Uterus (tissue), 2 donors: Measurements from ENCODE around the gene RAB8A.

Source experiments
- POLR2A ChIP-seq, 2 donors: fragments of 450-650 bp; IDR thresholded peaks; one replicate each; pipeline ENCODE4 v1.6.1; 2016; ENCODE audit warnings: antibody characterized with exemption in 2 of 2, mild to moderate bottlenecking in 1 of 2, moderate library complexity in 1 of 2
- TF ChIP-seq, protein P1 (sequence below), 4 experiments: fragments of 200-600 bp in 2 of 4; fragments of 450-650 bp in 2 of 4; sonication (generic) in 2 of 4; IDR thresholded peaks; one replicate each; pipeline ENCODE4 v1.5.1; 2016 to 2019; ENCODE audit warnings: antibody characterized with exemption in 4 of 4, mild to moderate bottlenecking in 2 of 4, moderate library complexity in 1 of 4

DNA sequence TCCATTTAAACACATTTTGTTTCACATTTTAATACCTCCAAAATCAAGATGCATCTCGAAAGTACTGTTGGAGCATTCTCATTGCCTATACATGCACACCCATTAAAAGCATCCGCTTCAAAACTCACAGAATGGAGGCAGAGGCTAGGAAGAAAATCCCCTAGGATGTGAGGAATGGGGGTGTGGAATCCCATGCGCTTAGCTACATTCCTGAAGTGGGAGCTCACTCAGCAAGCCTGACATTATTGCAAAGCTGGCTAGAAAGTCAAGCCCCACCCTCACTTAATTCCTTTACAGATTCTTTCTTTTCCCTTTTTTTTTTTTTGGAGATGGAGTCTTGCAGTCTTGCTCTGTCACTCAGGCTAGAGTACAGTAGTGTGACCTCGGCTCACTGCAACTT lies 68.9 kb downstream of the RAB8A start:
- TF ChIP-seq, protein P1, sequence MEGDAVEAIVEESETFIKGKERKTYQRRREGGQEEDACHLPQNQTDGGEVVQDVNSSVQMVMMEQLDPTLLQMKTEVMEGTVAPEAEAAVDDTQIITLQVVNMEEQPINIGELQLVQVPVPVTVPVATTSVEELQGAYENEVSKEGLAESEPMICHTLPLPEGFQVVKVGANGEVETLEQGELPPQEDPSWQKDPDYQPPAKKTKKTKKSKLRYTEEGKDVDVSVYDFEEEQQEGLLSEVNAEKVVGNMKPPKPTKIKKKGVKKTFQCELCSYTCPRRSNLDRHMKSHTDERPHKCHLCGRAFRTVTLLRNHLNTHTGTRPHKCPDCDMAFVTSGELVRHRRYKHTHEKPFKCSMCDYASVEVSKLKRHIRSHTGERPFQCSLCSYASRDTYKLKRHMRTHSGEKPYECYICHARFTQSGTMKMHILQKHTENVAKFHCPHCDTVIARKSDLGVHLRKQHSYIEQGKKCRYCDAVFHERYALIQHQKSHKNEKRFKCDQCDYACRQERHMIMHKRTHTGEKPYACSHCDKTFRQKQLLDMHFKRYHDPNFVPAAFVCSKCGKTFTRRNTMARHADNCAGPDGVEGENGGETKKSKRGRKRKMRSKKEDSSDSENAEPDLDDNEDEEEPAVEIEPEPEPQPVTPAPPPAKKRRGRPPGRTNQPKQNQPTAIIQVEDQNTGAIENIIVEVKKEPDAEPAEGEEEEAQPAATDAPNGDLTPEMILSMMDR (IDR thresholded peaks at IDR 0.05), result no peak
- no peak for TF ChIP-seq POLR2A (IDR thresholded peaks at IDR 0.05)
